Measurements from ENCODE around the gene PIRT.

GRCh38 chr17:10803350-10803749 lies 34.5 kb downstream of the PIRT start:
- no peak for TF ChIP-seq POLR2AphosphoS5 (IDR thresholded peaks at IDR 0.05; ENCODE audit: insufficient read depth in 1 of 2, low read depth in 1 of 2)
- TF ChIP-seq POLR2A (IDR thresholded peaks at IDR 0.05): no peak

Data from vagina (tissue), 2 donors.